BLaER1 treated with 17β-estradiol and CSF1 and Interleukin-3, amounts not matched to agents 10 nM and 100 nM (cell line): ENCODE data around the gene TRIM8.

Experiments
- H3K27ac ChIP-seq, 11 experiments: shearing (Covaris generic); formaldehyde crosslinking; 2 replicates each; pipeline ENCODE4 v1.8.1; 2022
- H3K27me3 ChIP-seq, 11 experiments: shearing (Covaris generic); formaldehyde crosslinking; 2 replicates each; pipeline ENCODE4 v1.8.1; 2022
- H3K36me3 ChIP-seq, 11 experiments: shearing (Covaris generic); formaldehyde crosslinking; 2 replicates each; pipeline ENCODE4 v1.8.1; 2022
- H3K4me1 ChIP-seq, 10 experiments: shearing (Covaris generic); formaldehyde crosslinking; 2 replicates each; pipeline ENCODE4 v1.8.1; 2022
- H3K4me2 ChIP-seq, 11 experiments: shearing (Covaris generic); formaldehyde crosslinking; 2 replicates each; pipeline ENCODE4 v1.8.1; 2022
- H3K4me3 ChIP-seq, 10 experiments: shearing (Covaris generic); formaldehyde crosslinking; 2 replicates each; pipeline ENCODE4 v1.8.1; 2022
- H3K9ac ChIP-seq, 11 experiments: shearing (Covaris generic); formaldehyde crosslinking; 2 replicates each; pipeline ENCODE4 v1.8.1; 2022
- H3K9me3 ChIP-seq, 11 experiments: shearing (Covaris generic); formaldehyde crosslinking; replicated peaks in 1 of 11; 2 replicates each; pipeline ENCODE4 v1.8.1; 2022
- H4K20me1 ChIP-seq, 11 experiments: shearing (Covaris generic); formaldehyde crosslinking; 2 replicates each; pipeline ENCODE4 v1.8.1; 2022
- Cebpa-rat ChIP-seq, 11 experiments: shearing (Covaris generic); IDR thresholded peaks; 2 replicates each; pipeline ENCODE4 v1.8.1; 2022

Gene TRIM8

GRCh38 chr10:102646610-102647442, 2.5 kb downstream of the TRIM8 start:
- H3K4me2 ChIP-seq = peak overlapping the region; percentile 97 to 100 (median 99)
- H3K27ac ChIP-seq = peak overlapping the region; percentile 93 to 99 (median 98)
- H3K27me3 ChIP-seq = no peaks in the 10 kb centered on the region
- H3K9me3 ChIP-seq = peaks cover 0 to under 1% (median 0%) of the 10 kb centered on the region in 11 experiments; a peak in 1 of 22 replicates
- 0 out of 22 replicates have a peak, but pooled peaks of 1 of the 11 experiments have one; percentile 7 for TF ChIP-seq Cebpa-rat (IDR thresholded peaks at IDR 0.05)
- H3K4me1 ChIP-seq = peaks cover 50 to 55% (median 54%) of the 10 kb centered on the region in 10 experiments
- peaks cover 55 to 74% (median 70%) of the 10 kb centered on the region in 11 experiments for H4K20me1 ChIP-seq
- H3K9ac ChIP-seq = peak overlapping the region; percentile 96 to 99 (median 98)
- H3K4me3 ChIP-seq = peak overlapping the region; percentile 78 to 100 (median 96)
- H3K36me3 ChIP-seq = peaks cover 4 to 39% (median 26%) of the 10 kb centered on the region in 11 experiments; a peak in 17 of 22 replicates

- no peak for TF ChIP-seq Cebpa-rat (IDR thresholded peaks at IDR 0.05)
- Histone ChIP-seq H3K27me3 (no peaks in the 10 kb centered on the region), H3K9me3 (no peaks in the 10 kb centered on the region), H3K4me3 (peak overlapping the region; percentile 78 to 100 (median 96)), H3K27ac (peak overlapping the region; percentile 93 to 99 (median 98); a peak in 21 of 22 replicates), H4K20me1 (peaks cover 63 to 82% (median 78%) of the 10 kb centered on the region in 11 experiments), H3K4me1 (peaks cover 58 to 63% (median 62%) of the 10 kb centered on the region in 10 experiments), H3K36me3 (peaks cover 5 to 48% (median 33%) of the 10 kb centered on the region in 11 experiments; a peak in 20 of 22 replicates), H3K4me2 (peak overlapping the region; percentile 97 to 100 (median 99)), H3K9ac (peak overlapping the region; percentile 96 to 99 (median 98))
Measured at GRCh38 chr10:102647443-102648268, 3.4 kb downstream of the TRIM8 start.

DNA sequence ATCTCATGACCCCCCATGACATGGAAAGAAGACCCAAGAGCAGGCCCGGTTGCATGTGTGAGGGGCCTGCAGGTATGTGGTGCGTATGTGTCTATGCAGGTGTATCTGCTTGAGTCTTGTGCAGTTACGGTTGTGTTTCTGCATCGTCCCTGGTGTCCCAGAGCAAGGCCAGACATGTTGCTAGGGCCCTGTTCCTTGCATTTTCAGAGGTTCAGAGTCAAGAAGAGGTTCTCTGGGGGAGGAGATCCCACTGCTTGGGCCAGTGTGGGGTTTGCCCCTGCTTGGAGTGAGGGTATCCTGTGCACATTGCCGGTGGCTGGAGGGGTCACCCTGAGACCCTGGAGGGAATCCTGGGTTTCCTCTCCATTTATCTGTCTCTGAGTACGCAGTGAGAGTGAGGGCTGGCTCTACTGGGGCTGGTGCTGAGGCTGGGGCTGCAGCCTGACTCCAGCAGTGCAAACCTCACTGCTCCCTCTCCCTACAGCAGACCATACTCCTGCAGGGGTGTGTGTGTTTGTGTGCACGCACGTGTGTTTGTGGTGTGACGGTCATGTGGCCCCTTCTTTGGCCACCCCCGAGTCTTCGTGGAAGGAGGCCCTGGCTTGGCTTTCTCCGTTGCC, 4.1 kb downstream of the TRIM8 start:
- peaks cover 12 to 55% (median 41%) of the 10 kb centered on the region in 11 experiments for H3K36me3 ChIP-seq
- H3K4me3 ChIP-seq = peak overlapping the region; percentile 78 to 100 (median 96)
- H3K27ac ChIP-seq = peak overlapping the region in 8 of 11 experiments; percentile 11 to 99 (median 98); a peak in 14 of 22 replicates
- H3K9ac ChIP-seq = peak overlapping the region; percentile 96 to 99 (median 98)
- H3K27me3 ChIP-seq = no peaks in the 10 kb centered on the region
- peak overlapping the region; percentile 97 to 100 (median 99) for H3K4me2 ChIP-seq
- peaks cover 65 to 70% (median 69%) of the 10 kb centered on the region in 10 experiments for H3K4me1 ChIP-seq
- TF ChIP-seq Cebpa-rat (IDR thresholded peaks at IDR 0.05) = no peak
- H4K20me1 ChIP-seq = peaks cover 71 to 89% (median 85%) of the 10 kb centered on the region in 11 experiments
- no peaks in the 10 kb centered on the region for H3K9me3 ChIP-seq

- Histone ChIP-seq H3K9ac (peak overlapping the region; percentile 96 to 99 (median 98)), H3K36me3 (peaks cover 20 to 63% (median 48%) of the 10 kb centered on the region in 11 experiments), H3K4me2 (peak overlapping the region; percentile 97 to 100 (median 99)), H3K4me1 (peaks cover 73 to 77% (median 75%) of the 10 kb centered on the region in 10 experiments), H4K20me1 (peaks cover 78 to 97% (median 92%) of the 10 kb centered on the region in 11 experiments), H3K4me3 (peak overlapping the region; percentile 78 to 100 (median 96)), H3K27ac (peak overlapping the region; percentile 17 to 98 (median 62); a peak in 20 of 22 replicates), H3K9me3 (no peaks in the 10 kb centered on the region), H3K27me3 (no peaks in the 10 kb centered on the region)
- no peak for TF ChIP-seq Cebpa-rat (IDR thresholded peaks at IDR 0.05)
Measured at GRCh38 chr10:102648889-102649796, 4.9 kb downstream of the TRIM8 start.

DNA sequence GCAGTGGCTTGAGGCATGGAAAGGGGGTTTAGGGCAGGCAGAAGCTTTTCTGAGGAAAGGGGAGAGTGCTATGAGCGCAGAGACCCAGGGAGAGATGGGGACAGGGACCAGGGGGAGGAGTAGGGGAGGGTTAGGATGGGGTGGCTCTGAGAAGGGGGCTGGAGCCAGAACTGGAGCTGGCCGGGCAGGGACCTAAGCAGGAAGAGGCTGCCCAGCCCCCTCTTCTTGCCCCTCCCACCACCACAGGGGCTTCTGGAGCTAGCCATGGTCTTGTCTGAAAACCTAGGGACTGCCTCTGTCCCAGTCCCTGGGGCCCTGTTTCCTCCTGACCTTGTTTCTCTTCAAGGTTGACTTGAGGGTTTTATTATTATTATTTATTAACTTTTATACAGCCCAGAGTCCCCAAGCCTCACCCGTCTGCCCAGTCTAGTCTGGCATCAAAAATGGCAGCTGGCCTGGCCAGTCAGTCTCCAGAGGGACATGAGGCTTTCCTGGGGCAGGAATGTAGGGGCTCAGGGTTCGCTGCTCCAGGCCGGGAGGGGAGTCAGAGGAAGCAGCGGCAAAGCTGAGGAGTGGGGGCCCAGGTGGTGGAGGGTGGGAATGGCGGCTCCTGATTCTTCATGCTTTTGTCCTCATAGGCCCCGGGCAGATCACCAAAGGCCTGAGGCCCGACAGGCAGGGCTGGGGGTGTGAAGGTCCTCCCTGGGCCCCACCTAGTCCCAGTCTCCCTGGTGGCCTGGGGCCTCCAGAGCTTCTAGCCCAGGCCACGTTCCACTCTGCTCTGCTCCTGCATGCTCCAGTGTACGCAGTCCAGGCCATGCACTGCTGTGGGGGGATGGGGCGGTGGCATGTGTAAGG, 5.7 kb downstream of the TRIM8 start:
- H3K4me2 ChIP-seq = peak overlapping the region; percentile 97 to 100 (median 99)
- no peaks in the 10 kb centered on the region for H3K9me3 ChIP-seq
- H4K20me1 ChIP-seq = peaks cover 86 to 98% (median 92%) of the 10 kb centered on the region in 11 experiments
- H3K4me3 ChIP-seq = peak overlapping the region; percentile 78 to 100 (median 96)
- no peak for TF ChIP-seq Cebpa-rat (IDR thresholded peaks at IDR 0.05)
- H3K9ac ChIP-seq = peak overlapping the region; percentile 96 to 99 (median 98)
- H3K27ac ChIP-seq = peak overlapping the region; percentile 17 to 98 (median 61); a peak in 19 of 22 replicates
- H3K4me1 ChIP-seq = peaks cover 73 to 86% (median 81%) of the 10 kb centered on the region in 10 experiments
- no peaks in the 10 kb centered on the region for H3K27me3 ChIP-seq
- H3K36me3 ChIP-seq = peaks cover 29 to 71% (median 57%) of the 10 kb centered on the region in 11 experiments

- no peak for TF ChIP-seq Cebpa-rat (IDR thresholded peaks at IDR 0.05)
- Histone ChIP-seq H3K4me2 (peak overlapping the region; percentile 97 to 100 (median 99)), H3K27me3 (no peaks in the 10 kb centered on the region), H3K36me3 (peaks cover 37 to 80% (median 65%) of the 10 kb centered on the region in 11 experiments), H3K27ac (peak overlapping the region in 10 of 11 experiments; percentile 40 to 98 (median 60); a peak in 20 of 22 replicates), H4K20me1 (peaks cover 94 to 100% (median 95%) of the 10 kb centered on the region in 11 experiments), H3K9me3 (no peaks in the 10 kb centered on the region), H3K4me3 (peak overlapping the region; percentile 43 to 100 (median 96); a peak in 19 of 20 replicates), H3K9ac (peak overlapping the region; percentile 52 to 99 (median 97); a peak in 21 of 22 replicates), H3K4me1 (peaks cover 73 to 90% (median 83%) of the 10 kb centered on the region in 10 experiments)
Measured at GRCh38 chr10:102650655-102651454, 6.6 kb downstream of the TRIM8 start.
